Activated T-cell treated with anti-CD3 and anti-CD28 coated beads, Interleukin-2, amount 50 U/mL, for 4 hours (primary cell): ENCODE data around the gene PHF13. TPM values are rescaled to one million over a fixed set of nuclear protein-coding genes. Genes with fewer than 3 reads are reported as not detected.
A peak's percentile ranks its signal among the peaks of the same experiment; 100 is the strongest.

Source experiments
- ATAC-seq, 2 donors: fragments of 200-7000 bp; cut with Tn5 transposase; one replicate each; pipeline ENCODE4 v1.10.0; 2021
- DNase-seq: peaks from one replicate; pipeline ENCODE4 v3.0.0-alpha.2; 2020
- H3K27me3 Mint-ChIP-seq: one replicate; pipeline ENCODE4 v1.8.0; 2021; ENCODE audit warnings: low read depth, mixed read lengths
- H3K36me3 Mint-ChIP-seq: one replicate; pipeline ENCODE4 v1.8.0; 2022; ENCODE audit warnings: mixed read lengths; ENCODE audit not compliant: insufficient read depth
- H3K4me1 Mint-ChIP-seq: one replicate; pipeline ENCODE4 v1.8.0; 2021; ENCODE audit warnings: low read depth, mixed read lengths
- H3K4me3 Mint-ChIP-seq: one replicate; pipeline ENCODE4 v1.8.0; 2021; ENCODE audit warnings: mild to moderate bottlenecking, moderate library complexity, mixed read lengths
- H3K9me3 Mint-ChIP-seq: one replicate; pipeline ENCODE4 v1.8.0; 2021; ENCODE audit warnings: mixed read lengths
- total RNA-seq, 3 donors: library from RNA; stranded (reverse); gene quantifications; one replicate each; pipeline ENCODE4 v1.2.1, GENCODE V29; 2021

Gene PHF13
- total RNA-seq, 3 donors from 2014 or later, result 10.5 to 14.4 (median 10.9) TPM

- Mint-ChIP-seq H3K4me1 (peaks cover 40% of the 10 kb centered on the region), H3K27me3 (no peaks in the 10 kb centered on the region), H3K36me3 (no peaks in the 10 kb centered on the region), H3K4me3 (peak overlapping the region; percentile 88), H3K9me3 (no peaks in the 10 kb centered on the region)
- ATAC-seq (no peak), DNase-seq (no peak)
Measured at GRCh38 chr1:6581561-6582305, 31.8 kb upstream of the PHF13 start.

- H3K4me1 Mint-ChIP-seq, result peaks cover 40% of the 10 kb centered on the region
- ATAC-seq (no peak), DNase-seq (no peak)
- peak overlapping the region; percentile 88 for H3K4me3 Mint-ChIP-seq
- no peaks in the 10 kb centered on the region for H3K9me3 Mint-ChIP-seq
- H3K36me3 Mint-ChIP-seq, result no peaks in the 10 kb centered on the region
- H3K27me3 Mint-ChIP-seq, result no peaks in the 10 kb centered on the region
Measured at GRCh38 chr1:6582370-6582769, 31.2 kb upstream of the PHF13 start.

GRCh38 chr1:6584126-6585080 lies 29.1 kb upstream of the PHF13 start:
- Mint-ChIP-seq H3K4me3 (no peak overlapping the region), H3K4me1 (peaks cover 38% of the 10 kb centered on the region), H3K36me3 (peaks cover 2% of the 10 kb centered on the region), H3K9me3 (no peaks in the 10 kb centered on the region), H3K27me3 (no peaks in the 10 kb centered on the region)
- no peak for ATAC-seq
- no peak for DNase-seq

GRCh38 chr1:6585081-6585722 lies 28.3 kb upstream of the PHF13 start:
- H3K27me3 Mint-ChIP-seq, result no peaks in the 10 kb centered on the region
- H3K9me3 Mint-ChIP-seq, result no peaks in the 10 kb centered on the region
- peaks cover 4% of the 10 kb centered on the region for H3K36me3 Mint-ChIP-seq
- H3K4me3 Mint-ChIP-seq, result no peak overlapping the region
- H3K4me1 Mint-ChIP-seq, result peaks cover 33% of the 10 kb centered on the region
- ATAC-seq (no peak), DNase-seq (no peak)

- H3K27me3 Mint-ChIP-seq, result no peaks in the 10 kb centered on the region
- H3K36me3 Mint-ChIP-seq, result peaks cover 4% of the 10 kb centered on the region
- peaks cover 27% of the 10 kb centered on the region for H3K4me1 Mint-ChIP-seq
- H3K4me3 Mint-ChIP-seq, result no peak overlapping the region
- ATAC-seq (no peak), DNase-seq (no peak)
- H3K9me3 Mint-ChIP-seq, result no peaks in the 10 kb centered on the region
Measured at GRCh38 chr1:6585841-6586240, 27.7 kb upstream of the PHF13 start.

GRCh38 chr1:6586404-6586816 lies 27.1 kb upstream of the PHF13 start:
- Mint-ChIP-seq H3K27me3 (no peaks in the 10 kb centered on the region), H3K4me3 (no peak overlapping the region), H3K9me3 (no peaks in the 10 kb centered on the region), H3K4me1 (peaks cover 24% of the 10 kb centered on the region), H3K36me3 (peaks cover 4% of the 10 kb centered on the region)
- ATAC-seq, result no peak
- no peak for DNase-seq

GRCh38 chr1:6587261-6588005 lies 26.1 kb upstream of the PHF13 start:
- no peak for ATAC-seq
- Mint-ChIP-seq H3K4me3 (no peak overlapping the region), H3K4me1 (peaks cover 14% of the 10 kb centered on the region)

GRCh38 chr1:6588128-6588892 lies 25.2 kb upstream of the PHF13 start:
- no peak for ATAC-seq
- DNase-seq, result no peak
- no peaks in the 10 kb centered on the region for H3K9me3 Mint-ChIP-seq
- H3K27me3 Mint-ChIP-seq, result no peaks in the 10 kb centered on the region
- no peak overlapping the region for H3K4me3 Mint-ChIP-seq
- peaks cover 4% of the 10 kb centered on the region for H3K36me3 Mint-ChIP-seq
- peaks cover 12% of the 10 kb centered on the region for H3K4me1 Mint-ChIP-seq

More at GRCh38 chr1:6587261-6588005, 26.1 kb upstream of the PHF13 start:
- DNase-seq, result no peak
- Mint-ChIP-seq H3K9me3 (no peaks in the 10 kb centered on the region), H3K36me3 (peaks cover 4% of the 10 kb centered on the region), H3K27me3 (no peaks in the 10 kb centered on the region)

GRCh38 chr1:6588893-6589520 lies 24.5 kb upstream of the PHF13 start:
- Mint-ChIP-seq H3K36me3 (peaks cover 7% of the 10 kb centered on the region), H3K4me3 (no peak overlapping the region), H3K9me3 (no peaks in the 10 kb centered on the region), H3K27me3 (no peaks in the 10 kb centered on the region), H3K4me1 (peaks cover 15% of the 10 kb centered on the region)
- no peak for ATAC-seq
- no peak for DNase-seq

- ATAC-seq, result no peak
- H3K4me3 Mint-ChIP-seq, result no peak overlapping the region
- DNase-seq, result no peak
- H3K4me1 Mint-ChIP-seq, result peaks cover 9% of the 10 kb centered on the region
- H3K36me3 Mint-ChIP-seq, result peaks cover 9% of the 10 kb centered on the region
- no peaks in the 10 kb centered on the region for H3K27me3 Mint-ChIP-seq
- H3K9me3 Mint-ChIP-seq, result no peaks in the 10 kb centered on the region
Measured at GRCh38 chr1:6590046-6590445, 23.5 kb upstream of the PHF13 start.

- no peak for DNase-seq
- no peak for ATAC-seq
- peaks cover 18% of the 10 kb centered on the region for H3K4me1 Mint-ChIP-seq
- no peaks in the 10 kb centered on the region for H3K9me3 Mint-ChIP-seq
- peaks cover 11% of the 10 kb centered on the region for H3K36me3 Mint-ChIP-seq
- H3K27me3 Mint-ChIP-seq, result no peaks in the 10 kb centered on the region
- no peak overlapping the region for H3K4me3 Mint-ChIP-seq
Measured at GRCh38 chr1:6591222-6591621, 22.3 kb upstream of the PHF13 start.

- H3K4me3 Mint-ChIP-seq, result no peak overlapping the region
- ATAC-seq (no peak), DNase-seq (no peak)
- H3K27me3 Mint-ChIP-seq, result no peaks in the 10 kb centered on the region
- peaks cover 22% of the 10 kb centered on the region for H3K4me1 Mint-ChIP-seq
- H3K36me3 Mint-ChIP-seq, result peaks cover 15% of the 10 kb centered on the region
- no peaks in the 10 kb centered on the region for H3K9me3 Mint-ChIP-seq
Measured at GRCh38 chr1:6591644-6592043, 21.9 kb upstream of the PHF13 start.

GRCh38 chr1:6592441-6592840 lies 21.1 kb upstream of the PHF13 start:
- H3K4me3 Mint-ChIP-seq, result no peak overlapping the region
- no peaks in the 10 kb centered on the region for H3K27me3 Mint-ChIP-seq
- DNase-seq (no peak), ATAC-seq (no peak)
- peaks cover 15% of the 10 kb centered on the region for H3K36me3 Mint-ChIP-seq
- peaks cover 29% of the 10 kb centered on the region for H3K4me1 Mint-ChIP-seq
- no peaks in the 10 kb centered on the region for H3K9me3 Mint-ChIP-seq
